ENCODE measurements around the gene RIF1.
"Not testable (repeated sequence)": the region's sequence is repeated elsewhere in the genome, so short reads cannot be mapped to it uniquely, and the experiment has no call there.

- TF ChIP-seq CTCF (IDR thresholded peaks at IDR 0.05; ENCODE audit: low read length); EZH2 (IDR thresholded peaks at IDR 0.05; ENCODE audit: borderline replicate concordance, low read length): not testable (repeated sequence)
Measured at GRCh38 chr2:151421681-151422080, 12.0 kb downstream of the RIF1 start.

Data from OCI-LY1 (cell line).